K562 (cell line): ENCODE results near the gene ABCC9. TPM values are rescaled to one million over a fixed set of nuclear protein-coding genes. Genes with fewer than 3 reads are reported as not detected.

Experiments used
- ATAC-seq: fragments of 200-7000 bp; cut with Tn5 transposase; 3 replicates; pipeline ENCODE4 v1.9.1; 2020; ENCODE audit warnings: moderate library complexity
- BruUV-seq: library from RNA; stranded (reverse); fragments of 400-500 nt; replicated peaks from 2 replicates; lab custom pipeline; 2021; lab: Mats Ljungman, UMichigan
- CTCF ChIA-PET: fragments of 300-600 bp; formaldehyde crosslinking; extraction: SDS; loops from one replicate; lab custom pipeline; 2021; ENCODE audit warnings: low intra/inter-chr PET ratio; lab: Yijun Ruan, JAX
- POLR2A ChIA-PET: fragments of 300-600, 350-650 bp; sonication (Branson Sonifier 250); formaldehyde crosslinking; extraction: SDS; loops from one replicate; lab custom pipeline; 2021; ENCODE audit warnings: antibody characterized with exemption, inconsistent platforms; lab: Yijun Ruan, JAX
- DNase-seq, 4 experiments: peaks; one replicate each; pipeline versions ENCODE4 v3.0.0 to v3.0.0-alpha.2; 2011 to 2018; ENCODE audit warnings: low spot score in 3 of 4, mixed read lengths in 3 of 4; ENCODE audit errors: extremely low read depth in 1 of 4
- FAIRE-seq: peaks from 2 replicates; lab custom pipeline; 2011; peaks lifted over from hg19 to GRCh38; lab: Jason Lieb, UNC
- H2AFZ ChIP-seq: 2 replicates; pipeline ENCODE4 v1.6.0; 2011; ENCODE audit warnings: low read depth, low read length, control low read depth, inconsistent platforms
- H3K27ac ChIP-seq: fragments of 200-600 bp; 3 replicates; pipeline ENCODE4 v1.8.0; 2011; ENCODE audit warnings: low read depth, mild to moderate bottlenecking, control low read depth, inconsistent platforms, low read length, moderate library complexity, mixed read lengths; ENCODE audit errors: extremely low read depth
- H3K27me3 ChIP-seq, 2 experiments: fragments of 300-600 bp in 1 of 2; 2 replicates in 1 of 2; 3 replicates in 1 of 2; pipeline versions ENCODE4 v1.6.0 to v1.8.0; 2011; ENCODE audit warnings: inconsistent platforms in 2 of 2, low read length in 2 of 2, mild to moderate bottlenecking in 1 of 2, mixed read lengths in 1 of 2, moderate library complexity in 1 of 2; ENCODE audit not compliant: control insufficient read depth in 2 of 2, insufficient read depth in 2 of 2
- H3K36me3 ChIP-seq: fragments of 300-600 bp; 3 replicates; pipeline ENCODE4 v1.8.0; 2011; ENCODE audit warnings: mild to moderate bottlenecking, low read length, inconsistent platforms; ENCODE audit not compliant: control insufficient read depth, insufficient read depth
- H3K4me1 ChIP-seq, 2 experiments: fragments of 200-600 bp in 1 of 2; replicated peaks in 1 of 2; 2 replicates in 1 of 2; 3 replicates in 1 of 2; pipeline versions ENCODE4 v1.5.1 to v1.8.0; 2011; ENCODE audit warnings: inconsistent platforms in 2 of 2, low read length in 2 of 2, mild to moderate bottlenecking in 1 of 2, mixed read lengths in 1 of 2, moderate library complexity in 1 of 2; ENCODE audit not compliant: control insufficient read depth in 2 of 2, insufficient read depth in 2 of 2
- H3K4me2 ChIP-seq: 2 replicates; pipeline ENCODE4 v1.6.1; 2011; ENCODE audit warnings: low read length, control low read depth, inconsistent platforms, mixed read lengths; ENCODE audit not compliant: insufficient read depth
- H3K4me3 ChIP-seq: fragments of 200-600 bp; sonication (generic), shearing (Covaris generic); 2 replicates; pipeline ENCODE4 v1.5.1; 2016; ENCODE audit warnings: control low read depth, inconsistent platforms
- H3K79me2 ChIP-seq: fragments of 200-600 bp; 3 replicates; pipeline ENCODE4 v1.8.0; 2011; ENCODE audit warnings: low read length, inconsistent platforms; ENCODE audit not compliant: control insufficient read depth, insufficient read depth
- H3K9ac ChIP-seq, 2 experiments: 2 replicates each; pipeline versions ENCODE4 v1.6.0 to v1.6.1; 2011; ENCODE audit warnings: low read depth in 2 of 2, low read length in 2 of 2, control low read depth in 1 of 2, inconsistent platforms in 1 of 2, mild to moderate bottlenecking in 1 of 2, mixed read lengths in 1 of 2; ENCODE audit not compliant: insufficient read depth in 1 of 2
- H3K9me1 ChIP-seq: one replicate; pipeline ENCODE4 v1.6.0; 2011; ENCODE audit warnings: inconsistent platforms, mild to moderate bottlenecking, low read length, moderate library complexity; ENCODE audit not compliant: control insufficient read depth, insufficient read depth
- H3K9me3 ChIP-seq: replicated peaks from 2 replicates; pipeline ENCODE4 v1.5.1; 2011; ENCODE audit warnings: low read depth, low read length, inconsistent platforms; ENCODE audit not compliant: control insufficient read depth, insufficient read depth
- H4K20me1 ChIP-seq: replicated peaks from 2 replicates; pipeline ENCODE4 v1.6.1; 2011; ENCODE audit warnings: low read length, inconsistent platforms, mixed read lengths; ENCODE audit not compliant: control insufficient read depth, insufficient read depth
- CTBP1 ChIP-seq: fragments of 450-650 bp; IDR thresholded peaks from 2 replicates; pipeline ENCODE4 v1.6.1; 2016; ENCODE audit warnings: borderline replicate concordance
- CTCF ChIP-seq, 3 experiments: IDR thresholded peaks in 2 of 3; conservative IDR thresholded peaks in 1 of 3; 2 replicates each; pipeline ENCODE4 v1.5.1; 2011 to 2012; ENCODE audit warnings: low read length in 3 of 3, mild to moderate bottlenecking in 3 of 3, control low read depth in 2 of 3, improper control_type of control experiment in 1 of 3, inconsistent platforms in 1 of 3, low read depth in 1 of 3, mixed read lengths in 1 of 3, moderate library complexity in 1 of 3; ENCODE audit not compliant: insufficient read depth in 2 of 3
- DPF2 ChIP-seq: fragments of 450-650 bp; IDR thresholded peaks from 2 replicates; pipeline ENCODE4 v1.6.1; 2016
- E2F6 ChIP-seq, 2 experiments: IDR thresholded peaks; 2 replicates each; pipeline ENCODE4 v1.6.1; 2011; ENCODE audit warnings: borderline replicate concordance in 1 of 2, control low read depth in 1 of 2, low read depth in 1 of 2, low read length in 1 of 2, mild to moderate bottlenecking in 1 of 2, mixed read lengths in 1 of 2, moderate library complexity in 1 of 2; ENCODE audit not compliant: insufficient read depth in 1 of 2, insufficient read length in 1 of 2, poor library complexity in 1 of 2, severe bottlenecking in 1 of 2; ENCODE audit errors: extremely low read depth in 1 of 2
- JUND ChIP-seq, 2 experiments: IDR thresholded peaks; 2 replicates in 1 of 2; 3 replicates in 1 of 2; pipeline ENCODE4 v1.6.1; 2011; ENCODE audit warnings: borderline replicate concordance in 2 of 2, low read depth in 2 of 2, low read length in 2 of 2, improper control_type of control experiment in 1 of 2, missing biosample characterization in 1 of 2, missing genetic modification characterization in 1 of 2, missing genetic modification reagents in 1 of 2
- RAD21 ChIP-seq, 2 experiments: fragments of 250-450 bp in 1 of 2; fragments of 450-650 bp in 1 of 2; sonication (Bioruptor Pico) in 1 of 2; formaldehyde crosslinking in 1 of 2; IDR thresholded peaks in 1 of 2; conservative IDR thresholded peaks in 1 of 2; 2 replicates each; pipeline versions ENCODE4 v1.4.0 to v1.8.0; 2020 to 2022; ENCODE audit warnings: mild to moderate bottlenecking in 2 of 2, moderate library complexity in 1 of 2
- YY1 ChIP-seq, 3 experiments: IDR thresholded peaks; 2 replicates each; pipeline ENCODE4 v1.6.1; 2011; ENCODE audit warnings: low read length in 2 of 3, mild to moderate bottlenecking in 2 of 3, moderate library complexity in 2 of 3, borderline replicate concordance in 1 of 3, control low read depth in 1 of 3, low read depth in 1 of 3; ENCODE audit not compliant: insufficient read depth in 3 of 3, insufficient replicate concordance in 2 of 3, control insufficient read depth in 1 of 3, insufficient read length in 1 of 3; ENCODE audit errors: extremely low read depth in 1 of 3
- WGBS: fragments of 100-300 bp; shearing (Covaris generic); methylation state at CpG from one replicate; pipeline ENCODE4 v1.1.6; 2016; ENCODE audit warnings: low coverage, mixed read lengths; ENCODE audit not compliant: insufficient coverage; ENCODE audit errors: missing lambda C conversion rate; 5-methylcytosine and 5-hydroxymethylcytosine counted together
- in situ Hi-C: fragments of 300-500 bp; cut with MboI; formaldehyde crosslinking; loops from 4 replicates; pipeline ENCODE4 v1.15.0; 2018; ENCODE audit warnings: inconsistent platforms, mixed read lengths
- intact Hi-C: fragments of 100-400 bp; cut with micrococcal nuclease; formaldehyde crosslinking; loops from 2 replicates; pipeline ENCODE4 v1.14.2; 2022
- polyA plus RNA-seq, 8 experiments: library from polyadenylated mRNA; depleted of rRNA in 4 of 8; stranded (reverse) in 5 of 8; unstranded in 3 of 8; fragments of >200 nt; fragmentation: Nextera tagmentation in 2 of 8; fragmentation: Illumina TruSeq in 1 of 8; extraction: Ambion mirVana in 2 of 8; extraction: Trizol in 1 of 8; gene quantifications; 2 replicates each; pipeline versions ENCODE4 v1.2.1 to v1.2.3, GENCODE V29; 2011 to 2014; ENCODE audit warnings: inconsistent platforms in 1 of 8, missing spikeins in 1 of 8
- total RNA-seq, 7 experiments: library from RNA; depleted of rRNA in 6 of 7; stranded (reverse); fragments of >200 nt in 6 of 7; fragmentation: Illumina TruSeq in 2 of 7; extraction: Trizol in 2 of 7; gene quantifications; 2 replicates each; pipeline versions ENCODE4 v1.2.1 to v1.2.3, GENCODE V29; 2011 to 2021; ENCODE audit warnings: low replicate concordance in 1 of 7
- TF ChIP-seq, protein P1 (sequence below): fragments of 250-450 bp; sonication (Bioruptor Pico); IDR thresholded peaks from 2 replicates; pipeline ENCODE4 v1.8.0; 2022; ENCODE audit warnings: inconsistent platforms

Gene ABCC9
- total and polyA plus RNA-seq, 9 of the 15 experiments (the other 6 are each of a cell fraction or from before 2014, with no cell fraction given) = 0.05 to 0.40 (median 0.18) TPM

- H3K9ac ChIP-seq = peak overlapping the region in 1 of 2 experiments; percentile 36; a peak in 1 of 4 replicates
- intact Hi-C loops = loop anchor here (5.0 kb wide), 1 partner anchor 214 kb away; no protein-coding TSS in a partner anchor
- ATAC-seq (peak; percentile 77), DNase-seq (peak; percentile 18 to 75 (median 20)), FAIRE-seq (no peak)
- in situ Hi-C loops = no loop called here
- H3K4me3 ChIP-seq = no peak overlapping the region
- peaks cover 5% of the 10 kb centered on the region; the same call in 2 of the 3 replicates for H3K79me2 ChIP-seq
- BruUV-seq = no TSS peak
- ChIA-PET POLR2A (interaction anchor here (0.6 kb wide), 1 partner anchor 1711 kb away, joined by 3 read pairs; no protein-coding TSS in a partner anchor), CTCF (no interaction called here)
- H3K27ac ChIP-seq = no peak overlapping the region
- WGBS = 25% methylated on average over 10 of the region's 23 CpGs
- no peaks in the 10 kb centered on the region; a peak in 1 of 5 replicates for H3K27me3 ChIP-seq
- no peaks in the 10 kb centered on the region for H4K20me1 ChIP-seq
- H3K4me2 ChIP-seq = peak overlapping the region; percentile 54
- no peaks in the 10 kb centered on the region for H3K9me3 ChIP-seq
- no peaks in the 10 kb centered on the region for H3K9me1 ChIP-seq
- H3K36me3 ChIP-seq = no peaks in the 10 kb centered on the region; the same call in 2 of the 3 replicates
- H3K4me1 ChIP-seq = peaks cover 0 to 8% of the 10 kb centered on the region in 2 experiments; a peak in 3 of 5 replicates
- H2AFZ ChIP-seq = peak overlapping the region; percentile 38; the same call in 1 of the 2 replicates
- TF ChIP-seq, protein P1, sequence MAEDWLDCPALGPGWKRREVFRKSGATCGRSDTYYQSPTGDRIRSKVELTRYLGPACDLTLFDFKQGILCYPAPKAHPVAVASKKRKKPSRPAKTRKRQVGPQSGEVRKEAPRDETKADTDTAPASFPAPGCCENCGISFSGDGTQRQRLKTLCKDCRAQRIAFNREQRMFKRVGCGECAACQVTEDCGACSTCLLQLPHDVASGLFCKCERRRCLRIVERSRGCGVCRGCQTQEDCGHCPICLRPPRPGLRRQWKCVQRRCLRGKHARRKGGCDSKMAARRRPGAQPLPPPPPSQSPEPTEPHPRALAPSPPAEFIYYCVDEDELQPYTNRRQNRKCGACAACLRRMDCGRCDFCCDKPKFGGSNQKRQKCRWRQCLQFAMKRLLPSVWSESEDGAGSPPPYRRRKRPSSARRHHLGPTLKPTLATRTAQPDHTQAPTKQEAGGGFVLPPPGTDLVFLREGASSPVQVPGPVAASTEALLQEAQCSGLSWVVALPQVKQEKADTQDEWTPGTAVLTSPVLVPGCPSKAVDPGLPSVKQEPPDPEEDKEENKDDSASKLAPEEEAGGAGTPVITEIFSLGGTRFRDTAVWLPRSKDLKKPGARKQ (CRISPR knock-in tag) = peak; percentile 49; the same call in 1 of the 2 replicates
- peak in 1 of 3 experiments; percentile 27 for TF ChIP-seq YY1 (IDR thresholded peaks at IDR 0.05; ENCODE audit: borderline replicate concordance in 1 of 3, control insufficient read depth in 1 of 3, extremely low read depth in 1 of 3, insufficient read depth in 3 of 3, insufficient read length in 1 of 3, insufficient replicate concordance in 2 of 3, low read depth in 1 of 3, low read length in 2 of 3)
- TF ChIP-seq CTBP1 = peak; percentile 51; the same call in 1 of the 2 replicates
- TF ChIP-seq DPF2 = no peak
- TF ChIP-seq E2F6 (IDR thresholded peaks at IDR 0.05; ENCODE audit: borderline replicate concordance in 1 of 2, extremely low read depth in 1 of 2, insufficient read depth in 1 of 2, insufficient read length in 1 of 2, low read depth in 1 of 2, low read length in 1 of 2, poor library complexity in 1 of 2, severe bottlenecking in 1 of 2) = peak in 1 of 2 experiments; percentile 13
- TF ChIP-seq JUND (IDR thresholded peaks at IDR 0.05; ENCODE audit: borderline replicate concordance, low read depth, low read length) = no peak
- TF ChIP-seq JUND (tag; IDR thresholded peaks at IDR 0.05; ENCODE audit: borderline replicate concordance, low read depth, low read length) = no peak
- TF ChIP-seq RAD21 (CRISPR knock-in tag; conservative IDR thresholded peaks at IDR 0.05 in 1 of 2, IDR thresholded peaks at IDR 0.05 in 1 of 2) = peak in 1 of 2 experiments; percentile 45; a peak in 2 of 4 replicates
- peak; percentile 38 to 52 (median 49); a peak in 5 of 6 replicates for TF ChIP-seq CTCF (IDR thresholded peaks at IDR 0.05 in 2 of 3, conservative IDR thresholded peaks at IDR 0.05 in 1 of 3; ENCODE audit: insufficient read depth in 2 of 3, low read depth in 1 of 3, low read length in 3 of 3)
Observed at GRCh38 chr12:21773263-21773741, 167.9 kb downstream of the ABCC9 start.
